Duodenal mucosa (tissue), 2 donors: ENCODE data around the gene KCNIP3.

Source experiments
- H3K27ac ChIP-seq: one replicate; pipeline ENCODE4 v1.7.0; 2013; ENCODE audit warnings: low read depth, low read length
- H3K27me3 ChIP-seq, 2 donors: one replicate each; pipeline ENCODE4 v1.7.0; 2013; ENCODE audit warnings: low read length in 2 of 2, control low read depth in 1 of 2; ENCODE audit not compliant: insufficient read depth in 2 of 2, control insufficient read depth in 1 of 2
- H3K36me3 ChIP-seq, 2 donors: one replicate each; pipeline ENCODE4 v1.7.0; 2013; ENCODE audit warnings: low read length in 2 of 2, control low read depth in 1 of 2; ENCODE audit not compliant: insufficient read depth in 2 of 2, control insufficient read depth in 1 of 2
- H3K4me1 ChIP-seq, 2 donors: one replicate each; pipeline ENCODE4 v1.7.0; 2013; ENCODE audit warnings: low read length in 2 of 2, control low read depth in 1 of 2; ENCODE audit not compliant: insufficient read depth in 2 of 2, control insufficient read depth in 1 of 2
- H3K4me3 ChIP-seq, 2 donors: one replicate each; pipeline ENCODE4 v1.7.0; 2013; ENCODE audit warnings: low read length in 2 of 2, low read depth in 1 of 2
- H3K9ac ChIP-seq, 2 donors: one replicate each; pipeline ENCODE4 v1.7.0; 2013; ENCODE audit warnings: low read length in 2 of 2, low read depth in 1 of 2
- H3K9me3 ChIP-seq, 2 donors: one replicate each; pipeline ENCODE4 v1.7.0; 2013; ENCODE audit warnings: low read length in 2 of 2, control low read depth in 1 of 2; ENCODE audit not compliant: control insufficient read depth in 1 of 2

Gene KCNIP3

DNA sequence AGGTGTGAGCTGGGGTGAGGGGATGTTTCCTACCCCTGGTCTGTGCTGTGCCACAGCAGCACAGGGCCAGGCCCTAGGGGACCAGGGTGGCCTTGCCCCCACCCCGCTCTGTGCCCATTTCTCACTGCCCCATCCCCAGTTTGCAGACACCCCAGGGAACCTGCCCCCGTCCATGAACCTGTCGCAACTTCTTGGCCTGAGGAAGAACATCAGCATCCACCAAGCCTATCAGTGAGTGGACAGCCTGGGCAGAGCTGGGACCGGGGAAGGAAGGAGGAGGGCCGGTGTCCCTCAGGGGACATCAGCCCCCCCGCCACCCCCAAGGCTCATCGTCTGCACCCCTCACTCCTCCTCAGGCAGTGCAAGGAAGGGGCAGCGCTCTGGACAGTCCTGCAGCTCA lies 15.4 kb upstream of the KCNIP3 start:
- peaks cover 3 to 26% of the 10 kb centered on the region in 2 donors for H3K36me3 ChIP-seq
- no peak overlapping the region for H3K4me3 ChIP-seq
- H3K9me3 ChIP-seq = no peaks in the 10 kb centered on the region
- no peak overlapping the region for H3K9ac ChIP-seq
- no peaks in the 10 kb centered on the region for H3K27me3 ChIP-seq
- no peak overlapping the region for H3K27ac ChIP-seq
- H3K4me1 ChIP-seq = peaks cover 4 to 13% of the 10 kb centered on the region in 2 donors

DNA sequence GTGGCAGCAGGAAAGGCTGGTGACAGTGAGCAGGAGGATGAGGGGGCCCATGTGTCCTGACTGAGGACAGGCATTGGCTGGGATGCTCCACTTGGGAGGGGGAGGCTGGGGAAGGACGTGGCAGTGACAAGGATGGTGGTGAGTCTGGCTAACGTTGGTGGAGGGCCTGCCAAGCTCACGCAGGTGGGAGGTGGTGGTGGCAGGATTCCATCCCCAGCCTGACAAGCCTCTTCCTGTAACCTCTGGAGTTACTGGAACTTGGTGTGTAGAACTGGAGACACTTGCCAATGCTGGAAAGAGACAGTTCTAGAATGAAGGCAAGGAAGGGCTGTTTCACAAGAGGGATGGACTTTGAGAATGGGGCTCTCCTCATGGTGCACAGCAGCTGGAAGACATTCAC lies 14.7 kb upstream of the KCNIP3 start:
- Histone ChIP-seq H3K4me3 (no peak overlapping the region), H3K9me3 (no peaks in the 10 kb centered on the region), H3K36me3 (peaks cover 3 to 28% of the 10 kb centered on the region in 2 donors), H3K4me1 (peaks cover 0 to 6% of the 10 kb centered on the region in 2 donors), H3K9ac (no peak overlapping the region), H3K27me3 (no peaks in the 10 kb centered on the region), H3K27ac (no peak overlapping the region)

DNA sequence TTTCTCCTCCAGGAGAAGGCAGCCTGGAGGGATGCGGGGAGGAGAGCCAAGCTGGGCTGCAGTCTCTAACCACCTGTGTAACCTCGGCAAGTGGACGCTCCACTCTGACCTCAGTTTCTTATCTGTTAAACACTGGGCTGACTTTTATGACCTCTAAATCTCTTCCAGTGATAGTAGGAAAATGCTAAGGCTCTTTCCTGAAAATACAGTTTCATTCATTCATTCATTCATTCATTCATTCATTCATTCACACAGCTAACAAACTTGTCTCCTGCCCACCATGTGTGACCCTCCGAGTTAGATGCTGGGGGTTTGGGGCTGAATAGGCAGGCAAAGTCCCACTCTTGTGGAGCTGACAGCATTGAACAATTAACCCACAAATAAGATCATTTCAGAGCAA lies 13.6 kb upstream of the KCNIP3 start:
- Histone ChIP-seq H3K27me3 (no peaks in the 10 kb centered on the region), H3K27ac (no peak overlapping the region), H3K9me3 (no peaks in the 10 kb centered on the region), H3K4me1 (no peaks in the 10 kb centered on the region), H3K9ac (no peak overlapping the region), H3K36me3 (peaks cover 3 to 33% of the 10 kb centered on the region in 2 donors), H3K4me3 (no peak overlapping the region)

DNA sequence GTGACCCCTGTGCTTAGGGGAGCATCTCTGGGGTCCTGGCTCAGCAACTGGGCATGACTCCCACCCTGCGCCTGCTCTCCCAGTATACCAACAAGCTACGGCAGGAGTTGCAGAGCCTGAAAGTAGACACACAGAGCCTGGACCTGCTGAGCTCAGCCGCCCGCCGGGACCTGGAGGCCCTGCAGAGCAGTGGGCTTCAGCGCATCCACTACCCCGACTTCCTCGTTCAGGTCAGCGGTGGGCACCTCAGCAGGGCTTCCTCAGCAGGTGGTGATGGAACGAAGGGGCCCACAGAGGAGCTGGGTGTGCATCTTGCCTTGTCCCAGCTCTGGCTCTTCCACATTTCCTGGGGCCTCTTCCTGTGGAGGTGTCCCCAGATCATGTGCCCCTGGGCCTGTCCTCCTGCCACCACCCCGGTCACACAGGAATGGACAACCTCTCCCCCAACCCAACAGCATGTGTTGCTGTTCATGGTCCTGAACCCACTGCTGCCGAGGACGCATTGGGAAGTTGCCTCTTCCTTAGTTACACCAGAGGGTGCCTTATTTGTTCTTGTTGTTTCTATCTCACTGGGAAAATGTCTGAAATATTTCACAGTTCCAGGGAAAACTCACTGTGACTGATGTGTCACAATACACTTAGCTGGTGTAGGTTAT lies 12.1 kb upstream of the KCNIP3 start:
- H3K9ac ChIP-seq = no peak overlapping the region
- H3K9me3 ChIP-seq = no peaks in the 10 kb centered on the region
- H3K27me3 ChIP-seq = no peaks in the 10 kb centered on the region
- H3K4me1 ChIP-seq = no peaks in the 10 kb centered on the region
- H3K36me3 ChIP-seq = peaks cover 6 to 30% of the 10 kb centered on the region in 2 donors
- H3K27ac ChIP-seq = no peak overlapping the region
- H3K4me3 ChIP-seq = no peak overlapping the region

DNA sequence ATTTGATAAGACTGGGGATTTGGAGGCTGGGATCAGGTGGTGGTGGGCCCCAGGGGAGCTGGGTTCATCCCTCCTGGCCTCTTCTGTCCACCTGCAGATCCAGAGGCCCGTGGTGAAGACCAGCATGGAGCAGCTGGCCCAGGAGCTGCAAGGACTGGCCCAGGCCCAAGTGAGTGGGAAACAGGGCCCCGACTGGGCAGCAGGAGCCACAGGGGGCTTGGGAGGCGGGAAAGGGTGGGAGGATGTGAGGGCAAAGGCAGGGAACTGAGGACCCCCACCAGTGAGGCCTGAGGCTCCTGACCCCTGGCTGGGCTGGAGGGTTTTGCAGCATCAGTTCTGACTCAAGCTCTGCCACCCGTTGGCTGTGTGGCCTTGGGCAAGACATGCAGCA lies 11.6 kb upstream of the KCNIP3 start:
- H3K27me3 ChIP-seq = no peaks in the 10 kb centered on the region
- H3K36me3 ChIP-seq = peaks cover 10 to 30% of the 10 kb centered on the region in 2 donors
- H3K9ac ChIP-seq = no peak overlapping the region
- no peak overlapping the region for H3K4me3 ChIP-seq
- no peaks in the 10 kb centered on the region for H3K4me1 ChIP-seq
- H3K27ac ChIP-seq = no peak overlapping the region
- no peaks in the 10 kb centered on the region for H3K9me3 ChIP-seq

DNA sequence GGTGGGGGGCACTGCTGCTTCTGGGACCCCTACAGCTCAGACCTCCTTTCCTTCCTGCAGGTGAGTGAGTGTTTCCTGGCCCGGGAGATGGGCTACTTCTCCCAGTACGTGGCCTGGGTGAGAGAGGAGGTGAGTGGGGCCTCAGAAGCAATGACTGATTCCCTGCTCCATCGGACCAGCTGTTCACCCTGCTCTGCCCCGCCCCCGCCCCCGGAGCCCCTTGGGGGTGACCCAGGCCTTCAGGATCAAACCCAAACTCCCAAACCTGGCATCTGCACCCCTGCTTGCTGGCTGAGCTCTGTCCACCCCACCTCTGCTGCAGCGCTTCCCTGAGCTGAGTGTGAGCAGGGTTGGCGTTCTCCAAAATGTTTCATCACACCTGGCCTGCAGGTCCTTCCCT lies 9.8 kb upstream of the KCNIP3 start:
- no peak overlapping the region for H3K27ac ChIP-seq
- peaks cover 0 to 4% of the 10 kb centered on the region in 2 donors for H3K9me3 ChIP-seq
- no peaks in the 10 kb centered on the region for H3K4me1 ChIP-seq
- H3K36me3 ChIP-seq = peaks cover 11 to 22% of the 10 kb centered on the region in 2 donors
- H3K9ac ChIP-seq = no peak overlapping the region
- no peaks in the 10 kb centered on the region for H3K27me3 ChIP-seq
- H3K4me3 ChIP-seq = no peak overlapping the region

DNA sequence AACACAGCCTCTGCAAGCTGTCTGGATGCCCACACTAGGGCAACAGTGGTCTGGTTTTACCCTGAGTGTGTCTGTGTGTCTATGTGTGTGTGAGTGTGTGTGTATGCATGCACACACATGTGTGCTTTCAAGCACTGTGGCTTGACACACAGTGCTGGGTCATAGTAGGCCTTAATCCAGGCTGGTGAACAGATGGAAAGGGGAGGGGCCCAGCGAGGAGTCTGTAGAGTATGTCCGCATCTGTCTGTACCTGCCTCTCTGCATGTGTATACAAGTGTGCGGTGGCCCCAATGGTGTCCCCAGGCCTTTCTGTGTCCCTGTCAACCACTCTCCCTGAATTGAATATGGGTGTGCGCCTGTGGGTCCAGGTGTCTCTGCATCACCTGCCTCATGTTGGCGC lies 9.3 kb upstream of the KCNIP3 start:
- peaks cover 11 to 17% of the 10 kb centered on the region in 2 donors for H3K36me3 ChIP-seq
- peaks cover 0 to 4% of the 10 kb centered on the region in 2 donors for H3K9me3 ChIP-seq
- H3K9ac ChIP-seq = no peak overlapping the region
- no peaks in the 10 kb centered on the region for H3K4me1 ChIP-seq
- H3K4me3 ChIP-seq = no peak overlapping the region
- H3K27me3 ChIP-seq = no peaks in the 10 kb centered on the region
- no peak overlapping the region for H3K27ac ChIP-seq

DNA sequence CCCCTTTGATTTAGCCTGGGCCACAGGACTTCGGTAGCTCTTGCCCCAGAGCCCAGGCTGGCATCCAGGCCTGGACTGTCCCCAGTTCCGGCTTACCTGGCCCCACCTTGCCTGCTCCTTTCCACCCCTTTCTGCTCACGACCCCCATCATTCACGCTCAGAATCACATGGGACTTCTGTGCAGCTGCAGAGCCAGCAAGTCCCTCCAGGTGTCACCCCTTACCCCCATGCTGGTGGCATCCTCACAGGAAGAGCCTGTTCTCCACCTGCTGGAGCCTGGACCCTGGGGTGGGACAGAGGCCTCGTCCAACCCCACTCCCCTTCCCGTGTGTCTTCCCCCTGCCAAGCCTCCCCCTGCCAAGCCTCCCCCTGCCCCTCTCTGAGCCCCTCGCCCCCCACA lies 7.9 kb upstream of the KCNIP3 start:
- Histone ChIP-seq H3K4me1 (no peaks in the 10 kb centered on the region), H3K9me3 (peaks cover 0 to 4% of the 10 kb centered on the region in 2 donors), H3K36me3 (peaks cover 11 to 16% of the 10 kb centered on the region in 2 donors), H3K27ac (no peak overlapping the region), H3K9ac (no peak overlapping the region), H3K4me3 (no peak overlapping the region), H3K27me3 (no peaks in the 10 kb centered on the region)

DNA sequence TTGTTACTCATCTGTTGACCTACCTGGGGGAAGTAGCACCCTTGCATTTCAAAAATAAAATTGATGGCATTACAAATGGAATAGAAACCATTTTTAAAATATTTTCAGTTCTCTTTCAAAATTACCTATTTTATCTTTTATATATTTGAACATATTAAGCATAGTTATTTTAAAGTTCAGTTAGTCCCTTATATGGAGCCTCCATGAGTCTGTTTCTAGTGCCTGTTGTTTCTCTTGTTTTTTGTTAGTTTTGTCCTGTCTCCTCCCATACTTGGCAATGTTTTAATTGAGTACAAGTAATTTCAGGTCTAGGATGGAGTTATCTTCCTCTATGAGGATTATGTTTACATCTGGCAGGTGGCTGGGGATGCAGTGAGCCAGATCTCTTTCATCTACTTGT lies 5.9 kb upstream of the KCNIP3 start:
- Histone ChIP-seq H3K9ac (no peak overlapping the region), H3K27ac (no peak overlapping the region), H3K4me1 (no peaks in the 10 kb centered on the region), H3K9me3 (peaks cover 0 to 4% of the 10 kb centered on the region in 2 donors), H3K4me3 (no peak overlapping the region), H3K27me3 (no peaks in the 10 kb centered on the region), H3K36me3 (peaks cover 11 to 13% of the 10 kb centered on the region in 2 donors)

DNA sequence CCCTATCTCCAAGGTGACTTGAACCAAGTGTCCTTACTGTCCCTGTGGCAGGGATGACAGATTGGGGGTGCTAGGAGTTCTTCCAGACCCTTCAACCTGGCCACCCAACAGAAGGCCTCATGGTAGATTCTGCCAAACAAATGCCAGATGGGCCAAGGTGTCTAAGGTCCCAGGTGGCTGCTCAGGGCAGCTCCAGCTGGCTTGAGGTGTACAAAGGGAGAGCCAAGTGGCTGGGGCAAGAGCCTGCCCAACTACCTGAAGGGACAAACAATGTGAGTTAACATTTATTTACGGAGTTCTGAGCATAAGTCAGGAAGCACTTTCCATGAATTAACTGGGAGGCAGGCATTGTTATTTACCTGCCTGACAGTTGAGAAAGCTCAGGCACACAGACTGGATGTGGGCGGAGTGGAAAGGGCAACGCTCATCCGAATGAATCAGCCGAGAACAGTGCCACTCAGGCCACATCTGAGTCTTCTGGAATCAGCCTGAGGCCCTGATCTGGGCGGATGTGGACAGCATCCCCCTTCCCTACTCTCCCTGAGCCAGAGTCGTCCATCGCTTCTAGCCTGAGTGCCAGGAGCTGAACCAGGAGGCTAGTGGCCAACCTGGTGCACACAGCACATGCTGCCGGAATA lies 4.4 kb upstream of the KCNIP3 start:
- H3K36me3 ChIP-seq = peaks cover 7 to 11% of the 10 kb centered on the region in 2 donors
- no peak overlapping the region for H3K9ac ChIP-seq
- H3K27ac ChIP-seq = no peak overlapping the region
- no peak overlapping the region for H3K4me3 ChIP-seq
- H3K27me3 ChIP-seq = no peaks in the 10 kb centered on the region
- H3K4me1 ChIP-seq = peaks cover 0 to 3% of the 10 kb centered on the region in 2 donors
- peaks cover 0 to 4% of the 10 kb centered on the region in 2 donors for H3K9me3 ChIP-seq
